K562 (cell line): ENCODE results near the gene GPR3. TPM values are rescaled to one million over a fixed set of nuclear protein-coding genes. Genes with fewer than 3 reads are reported as not detected.

Source experiments
- CBFB ChIP-seq: sonication (generic); formaldehyde crosslinking; IDR thresholded peaks from 2 replicates; pipeline ENCODE4 v1.4.0; 2020; ENCODE audit warnings: mild to moderate bottlenecking, missing genetic modification reagents
- CHD7 ChIP-seq: fragments of 200-600 bp; sonication (generic); IDR thresholded peaks from one replicate; pipeline ENCODE4 v1.6.1; 2012; ENCODE audit warnings: mild to moderate bottlenecking, low read depth, low read length, inconsistent platforms
- LCOR ChIP-seq: sonication (generic); formaldehyde crosslinking; IDR thresholded peaks from 2 replicates; pipeline ENCODE4 v1.8.0; 2022; ENCODE audit warnings: mild to moderate bottlenecking, missing genetic modification reagents
- RCOR1 ChIP-seq, 2 experiments: IDR thresholded peaks; 2 replicates each; pipeline ENCODE4 v1.6.1; 2012; ENCODE audit warnings: low read depth in 2 of 2, low read length in 2 of 2, borderline replicate concordance in 1 of 2, improper control_type of control experiment in 1 of 2
- ZKSCAN8 ChIP-seq: fragments of 200-800 bp; sonication (Bioruptor generic); IDR thresholded peaks from 2 replicates; pipeline ENCODE4 v1.6.1; 2016; ENCODE audit warnings: missing genetic modification characterization, missing compliant biosample characterization
- ZNF444 ChIP-seq: fragments of 250-450 bp; sonication (Bioruptor Pico); IDR thresholded peaks from 2 replicates; pipeline ENCODE4 v1.4.0; 2020; ENCODE audit warnings: mild to moderate bottlenecking, moderate library complexity
- polyA plus RNA-seq, 8 experiments: library from polyadenylated mRNA; depleted of rRNA in 4 of 8; stranded (reverse) in 5 of 8; unstranded in 3 of 8; fragments of >200 nt; fragmentation: Nextera tagmentation in 2 of 8; fragmentation: Illumina TruSeq in 1 of 8; extraction: Ambion mirVana in 2 of 8; extraction: Trizol in 1 of 8; gene quantifications; 2 replicates each; pipeline versions ENCODE4 v1.2.1 to v1.2.3, GENCODE V29; 2011 to 2014; ENCODE audit warnings: inconsistent platforms in 1 of 8, missing spikeins in 1 of 8
- total RNA-seq, 7 experiments: library from RNA; depleted of rRNA in 6 of 7; stranded (reverse); fragments of >200 nt in 6 of 7; fragmentation: Illumina TruSeq in 2 of 7; extraction: Trizol in 2 of 7; gene quantifications; 2 replicates each; pipeline versions ENCODE4 v1.2.1 to v1.2.3, GENCODE V29; 2011 to 2021; ENCODE audit warnings: low replicate concordance in 1 of 7

GPR3 gene
- total and polyA plus RNA-seq, 9 of the 15 experiments (the other 6 are each of a cell fraction or from before 2014, with no cell fraction given) = 0.24 to 11.5 (median 3.7) TPM

GRCh38 chr1:27417713-27418112 lies 25.3 kb downstream of the GPR3 start (continued):
- TF ChIP-seq CHD7 (no peak), ZNF444 (no peak), ZKSCAN8 (no peak), CBFB (CRISPR knock-in tag) (no peak), LCOR (CRISPR knock-in tag) (no peak), RCOR1 (IDR thresholded peaks at IDR 0.05; ENCODE audit: borderline replicate concordance in 1 of 2, low read depth in 2 of 2, low read length in 2 of 2) (no peak)
